GM21576 (cell line): ENCODE measurements around the gene ISG20L2.

Experiments
- ATAC-seq: cut with Tn5 transposase; IDR thresholded peaks from one replicate; pipeline ENCODE4 v1.9.1; 2021; ENCODE audit warnings: mild to moderate bottlenecking, moderate library complexity; ENCODE audit not compliant: unreplicated experiment

The ISG20L2 gene

DNA sequence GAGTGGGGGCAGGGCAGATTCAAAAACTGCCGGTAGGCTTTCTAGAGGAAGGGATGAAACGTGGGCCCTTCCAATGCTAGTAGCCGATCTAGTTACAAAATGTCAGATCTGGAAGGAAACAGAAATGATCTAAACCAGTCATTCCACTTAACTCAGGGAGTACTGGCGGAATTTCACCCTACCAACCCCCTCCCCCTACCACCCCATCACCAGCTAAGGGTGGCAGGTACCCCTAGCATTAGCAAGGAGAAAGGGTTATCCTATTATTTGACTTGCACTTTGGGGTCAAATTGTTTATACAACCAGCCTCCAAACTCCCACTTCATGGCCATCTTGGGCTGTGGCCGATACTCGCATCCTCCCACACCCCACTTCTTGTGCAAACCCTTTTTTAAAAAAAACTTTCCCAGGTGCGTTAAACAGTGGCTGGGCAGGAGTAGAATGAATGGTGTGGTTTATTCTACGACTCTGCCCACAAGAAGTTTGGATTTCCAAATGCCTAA is 13.0 kb upstream of the ISG20L2 start:
- ATAC-seq = peak; percentile 8

GRCh38 chr1:156740741-156741480 is 12.3 kb upstream of the ISG20L2 start, which contains the start of gene MRPL24:
MRPL24 (minus strand) TSS chr1:156741088; CDS start chr1:156738704, 2,384 bp downstream.
- peak; percentile 82 for ATAC-seq

DNA sequence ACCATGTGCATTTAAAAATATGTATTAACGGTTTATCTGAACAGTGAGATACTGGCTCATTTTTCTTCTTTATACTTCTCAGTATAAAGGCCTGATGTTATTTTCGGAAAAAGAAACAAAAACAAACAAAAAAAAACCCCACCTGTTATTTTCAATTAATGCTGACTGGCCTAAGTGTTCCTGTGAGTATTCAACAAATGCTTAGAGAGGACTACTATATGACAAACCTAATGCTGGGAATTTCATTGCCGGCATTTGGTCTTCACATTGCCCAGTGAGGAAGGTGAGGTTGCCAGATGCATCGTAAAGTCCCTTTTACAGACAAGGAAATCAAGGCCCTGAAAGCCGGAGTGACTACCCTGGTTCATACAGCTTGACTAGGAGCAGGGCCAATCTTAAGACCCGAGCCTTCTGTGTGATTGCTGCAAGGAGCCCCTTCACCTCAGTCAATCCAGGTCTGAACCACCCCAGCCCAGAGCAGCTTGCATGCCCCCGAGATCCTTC is 11.7 kb upstream of the ISG20L2 start:
- no peak for ATAC-seq

DNA sequence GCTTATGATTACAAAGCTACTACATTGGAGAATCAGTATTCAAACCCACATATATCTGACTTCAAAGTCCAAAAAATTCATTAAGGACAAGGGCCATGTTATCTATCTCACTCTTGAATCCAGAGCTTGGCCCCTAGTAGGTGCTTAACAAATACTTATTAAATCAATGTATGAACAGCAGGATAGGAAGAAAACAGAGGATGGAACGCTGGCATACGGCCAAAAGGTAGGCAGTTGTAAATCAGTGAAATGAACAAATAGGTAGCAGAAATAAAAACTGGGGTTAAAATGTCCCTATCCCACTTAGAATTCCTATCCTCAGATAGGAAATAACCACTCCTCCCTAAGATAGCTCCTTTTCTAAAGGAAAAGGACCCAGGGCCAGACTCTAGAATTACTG is 10.3 kb upstream of the ISG20L2 start:
- ATAC-seq = no peak

DNA sequence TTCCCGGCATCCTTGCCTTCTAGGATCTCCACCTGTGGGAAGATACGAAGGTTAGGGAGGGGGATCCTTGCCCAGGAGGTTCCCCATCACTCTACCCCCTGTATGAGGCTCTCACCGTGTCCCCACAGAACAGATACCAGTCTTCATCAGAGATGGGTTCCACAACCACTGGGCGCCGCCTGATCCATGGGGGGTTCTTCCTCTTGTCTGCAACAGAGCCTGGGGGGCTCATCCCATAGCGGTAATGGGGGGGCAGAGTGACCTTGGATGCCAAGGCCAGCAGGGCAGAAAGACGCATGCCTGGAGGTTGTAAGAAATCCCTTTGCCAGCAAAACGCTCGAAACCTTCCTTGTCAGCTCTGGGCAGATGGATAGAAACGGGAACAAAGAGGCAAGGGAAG is 9.8 kb upstream of the ISG20L2 start:
- no peak for ATAC-seq

DNA sequence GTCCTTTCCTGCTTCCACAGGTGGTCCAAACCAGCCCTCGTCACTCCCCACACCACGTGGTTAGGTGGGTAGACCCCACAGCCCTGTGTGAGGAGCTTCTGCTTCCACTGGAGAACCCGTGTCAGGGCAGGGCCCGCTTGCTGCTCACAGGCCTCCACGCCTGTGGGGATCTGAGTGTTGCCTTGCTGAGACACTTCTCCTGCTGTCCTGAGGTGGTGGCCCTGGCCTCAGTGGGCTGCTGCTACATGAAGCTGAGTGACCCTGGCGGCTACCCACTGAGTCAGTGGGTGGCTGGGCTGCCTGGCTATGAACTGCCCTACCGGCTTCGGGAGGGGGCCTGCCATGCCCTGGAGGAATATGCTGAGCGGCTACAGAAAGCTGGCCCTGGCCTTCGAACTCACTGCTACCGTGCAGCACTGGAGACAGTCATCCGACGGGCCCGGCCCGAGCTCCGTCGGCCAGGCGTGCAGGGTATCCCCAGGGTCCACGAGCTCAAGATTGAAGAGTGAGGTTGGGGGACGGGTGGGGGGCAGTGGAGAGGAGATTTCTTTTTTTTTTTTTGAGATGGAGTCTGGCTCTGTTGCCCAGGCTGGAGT is 5.5 kb upstream of the ISG20L2 start:
- no peak for ATAC-seq

- peak; percentile 46 for ATAC-seq
Observed at GRCh38 chr1:156727926-156728598, 504 bp downstream of the ISG20L2 start, which contains the start of gene METTL25B. METTL25B (plus strand) TSS chr1:156728469; CDS start chr1:156729105, 636 bp downstream.

DNA sequence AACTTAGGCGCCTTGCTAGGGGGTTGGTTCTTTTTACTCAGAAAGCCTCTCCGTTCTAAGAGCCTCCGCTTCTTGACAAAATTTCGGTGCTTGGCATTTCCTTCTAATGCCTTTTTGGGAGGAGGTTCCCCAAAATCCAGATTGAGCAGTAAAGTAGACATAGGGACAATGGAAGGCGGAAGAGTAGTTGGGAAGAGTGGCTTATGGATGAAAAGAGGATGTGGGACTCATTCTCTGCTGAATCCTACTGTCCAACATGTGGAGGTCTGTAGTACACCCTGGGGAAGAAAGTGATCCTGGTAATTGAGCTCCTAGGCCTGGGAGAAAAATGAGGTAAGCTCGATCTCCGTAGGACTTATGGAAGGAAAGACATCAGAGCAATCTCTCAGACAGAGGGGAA is 1.1 kb downstream of the ISG20L2 start:
- ATAC-seq = no peak

DNA sequence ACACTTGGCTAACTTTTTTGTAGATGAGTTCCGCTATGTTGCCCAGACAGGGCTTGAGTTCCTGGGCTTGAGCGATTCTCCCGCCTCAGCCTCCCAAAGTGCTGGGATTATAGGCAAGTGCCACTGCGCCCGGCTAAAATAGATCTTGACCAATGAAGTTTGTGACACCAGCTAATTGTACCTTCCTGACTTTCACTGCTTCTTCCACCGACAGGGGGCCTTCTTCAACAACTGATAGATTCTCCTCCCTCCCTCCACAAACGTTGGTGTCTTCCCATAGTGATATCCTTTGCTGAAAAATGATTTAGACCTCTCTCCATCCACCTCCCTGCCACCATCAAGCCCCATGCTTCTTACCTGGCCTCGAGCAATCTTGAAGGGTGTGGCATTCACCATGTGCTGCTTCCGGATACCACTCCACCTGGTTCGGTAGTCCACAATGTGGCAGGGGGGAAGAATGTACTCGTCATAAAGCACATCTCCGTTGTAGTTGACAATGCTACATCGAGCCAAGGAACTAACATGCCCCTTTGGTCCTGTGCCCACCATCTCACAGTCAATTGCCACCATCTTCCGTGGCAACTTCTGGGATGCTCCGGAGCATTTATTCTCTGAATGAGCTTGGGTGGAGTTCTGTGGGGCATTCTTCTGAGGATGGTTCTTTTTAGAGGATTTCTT is 1.9 kb downstream of the ISG20L2 start:
- ATAC-seq = no peak

DNA sequence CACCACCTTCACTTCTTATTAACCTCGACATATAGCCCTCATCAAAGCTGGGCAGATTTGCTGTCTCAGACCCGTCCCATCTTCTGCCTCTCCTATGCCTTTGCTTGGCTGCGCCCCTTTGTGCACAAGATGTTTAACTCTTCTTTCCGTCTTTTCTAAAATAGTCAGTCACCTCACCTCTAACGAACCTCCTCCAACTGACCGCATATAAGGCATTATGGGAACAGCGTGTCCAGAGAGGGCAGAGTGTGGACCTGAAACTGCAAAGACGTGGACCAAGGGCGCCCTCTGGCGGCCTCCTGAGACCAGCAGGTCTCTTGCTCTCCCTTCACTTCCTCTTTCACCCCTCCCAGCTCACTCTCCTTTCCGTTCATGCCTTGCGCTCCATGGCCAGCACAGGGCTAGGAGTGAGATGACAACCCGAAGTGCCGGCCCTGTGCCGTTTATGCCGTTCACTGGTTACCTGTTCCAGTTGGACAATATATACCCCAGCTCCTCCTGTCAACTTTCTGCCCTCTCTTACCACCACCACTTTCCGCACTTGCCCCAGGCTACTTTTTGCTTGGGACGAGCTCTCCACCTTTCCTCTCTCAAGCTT is 2.8 kb downstream of the ISG20L2 start:
- peak; percentile 34 for ATAC-seq

GRCh38 chr1:156721535-156721934 is 7.0 kb downstream of the ISG20L2 start:
- ATAC-seq = no peak

DNA sequence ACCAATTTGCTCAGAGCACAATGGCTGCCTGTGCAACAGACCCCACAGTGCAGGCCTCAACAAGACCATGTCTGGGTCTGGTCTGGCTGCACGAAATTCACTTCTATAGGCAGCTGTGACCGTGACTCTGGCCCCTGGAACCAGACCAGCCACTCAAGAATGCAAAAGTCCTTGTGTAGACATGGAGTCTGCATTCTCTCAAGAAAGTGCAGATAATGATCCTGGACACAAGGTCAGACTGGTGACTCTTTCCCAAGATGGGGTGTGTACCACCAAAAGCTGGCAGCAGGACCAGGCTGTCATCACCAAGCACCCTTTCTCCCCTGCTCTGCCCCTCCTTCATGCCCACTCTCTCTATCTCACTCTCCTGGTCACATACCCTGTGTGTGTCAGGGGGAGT is 7.4 kb downstream of the ISG20L2 start:
- no peak for ATAC-seq

DNA sequence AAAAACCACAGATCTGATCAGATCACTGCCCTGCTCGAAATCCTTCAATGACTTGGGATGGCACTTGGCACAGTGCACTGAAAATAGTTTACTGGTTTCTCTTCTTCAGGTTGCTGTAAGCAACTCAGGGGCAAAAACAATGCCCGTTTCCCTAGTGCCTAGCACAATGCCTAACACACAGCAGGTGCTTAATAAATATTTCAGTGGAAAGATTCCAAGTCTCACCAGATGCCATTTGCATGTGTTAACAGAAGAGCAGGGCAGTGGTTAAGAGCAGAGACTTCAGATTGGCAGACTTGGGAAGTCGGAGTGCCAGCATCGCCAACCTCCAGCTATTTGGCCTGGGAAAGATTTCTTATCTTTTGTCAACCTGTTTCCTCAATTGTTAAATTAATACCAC is 11.2 kb downstream of the ISG20L2 start:
- no peak for ATAC-seq

DNA sequence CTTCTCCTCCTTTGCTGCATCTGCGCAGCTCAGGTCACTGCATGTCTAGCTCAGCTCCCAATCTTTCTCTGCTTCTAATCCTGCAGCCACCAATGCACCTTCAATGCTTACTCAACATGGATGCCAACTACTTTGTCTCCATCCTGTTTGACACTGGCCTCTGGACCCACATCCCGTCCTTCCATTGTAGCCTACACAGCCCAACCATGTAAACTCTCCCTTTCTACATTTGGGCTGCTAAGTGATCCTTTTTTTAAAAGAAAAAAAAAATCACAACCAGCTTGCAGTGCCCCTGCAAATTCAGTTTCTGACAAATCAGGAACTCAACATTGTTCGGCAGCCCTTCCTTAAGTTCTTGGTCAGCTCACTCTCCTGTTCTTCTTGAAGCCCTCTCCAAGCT is 13.7 kb downstream of the ISG20L2 start:
- no peak for ATAC-seq

DNA sequence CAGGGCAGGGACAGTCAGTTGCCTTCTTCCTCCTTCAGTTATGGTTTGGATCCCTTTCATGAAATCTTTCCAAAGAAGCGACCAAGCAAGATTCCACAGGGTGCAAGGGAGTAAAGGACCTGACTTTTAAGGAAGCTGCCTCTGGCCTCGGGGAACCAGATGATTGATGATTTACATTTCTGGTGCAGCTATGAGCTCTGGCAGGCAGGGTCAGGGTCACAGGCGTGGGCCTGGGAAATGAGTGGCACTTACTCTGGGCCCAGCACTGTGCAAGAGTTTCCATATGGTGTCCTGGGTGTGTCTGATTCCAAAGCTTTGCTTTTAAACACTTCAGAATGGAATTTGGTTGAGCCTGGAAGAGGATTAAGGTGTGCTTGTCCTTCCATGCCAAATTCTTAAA is 15.9 kb downstream of the ISG20L2 start:
- no peak for ATAC-seq

- no peak for ATAC-seq
Observed at GRCh38 chr1:156711011-156711817, 17.4 kb downstream of the ISG20L2 start.

DNA sequence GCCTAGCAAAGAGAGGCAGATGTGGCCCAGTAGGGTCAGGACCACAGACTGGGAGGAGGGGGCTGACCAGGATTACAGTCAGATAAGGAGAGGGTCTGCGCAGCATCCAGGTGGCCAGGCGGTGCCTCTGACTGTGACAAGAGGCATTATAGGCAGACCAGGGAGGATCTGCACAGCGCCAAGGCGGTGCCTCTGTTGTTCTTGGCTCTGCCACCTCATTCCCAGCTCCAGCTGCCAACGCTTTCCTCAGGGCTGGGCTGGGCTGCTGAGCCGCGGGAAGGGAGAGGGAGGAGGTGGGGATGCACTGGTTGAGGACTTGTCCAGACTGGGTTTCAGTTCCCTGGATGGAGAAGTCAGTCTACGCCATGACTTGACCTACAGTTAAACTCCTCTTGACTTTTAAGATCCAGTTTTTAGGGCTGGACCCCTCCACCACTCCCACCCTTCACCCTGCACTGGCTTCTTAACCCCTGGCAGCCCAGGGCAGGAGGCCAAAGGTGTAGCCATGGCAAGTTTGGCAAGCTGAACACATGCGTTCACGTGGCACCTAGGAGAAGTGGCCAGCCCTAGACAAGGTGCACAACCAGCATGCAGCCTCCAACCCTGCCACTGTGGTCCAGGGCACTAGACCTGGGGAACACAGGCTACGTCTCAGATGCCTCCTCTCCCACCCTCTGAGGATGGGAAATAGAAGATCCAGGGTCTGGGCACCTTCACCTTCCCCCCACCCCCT is 18.6 kb downstream of the ISG20L2 start:
- no peak for ATAC-seq

DNA sequence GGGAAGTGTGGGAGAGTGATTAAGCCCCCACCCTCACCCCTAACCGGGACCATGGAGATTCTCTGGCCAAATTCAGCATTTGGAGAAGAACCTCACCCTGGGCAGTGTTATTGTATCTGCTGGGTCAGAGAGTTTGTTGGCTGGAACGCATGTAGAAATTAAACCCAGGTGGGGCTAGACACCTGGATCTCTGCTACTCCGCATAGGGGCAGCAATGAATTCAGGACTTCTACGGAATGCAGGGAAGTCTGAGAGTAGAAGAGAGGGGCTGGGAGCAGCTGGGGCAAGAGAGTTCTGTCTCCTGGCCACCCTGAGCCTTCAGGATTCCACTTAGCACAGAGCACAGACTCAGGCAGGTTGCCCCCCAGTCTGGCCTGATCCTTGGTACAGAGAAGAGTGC is 19.5 kb downstream of the ISG20L2 start:
- ATAC-seq = no peak

DNA sequence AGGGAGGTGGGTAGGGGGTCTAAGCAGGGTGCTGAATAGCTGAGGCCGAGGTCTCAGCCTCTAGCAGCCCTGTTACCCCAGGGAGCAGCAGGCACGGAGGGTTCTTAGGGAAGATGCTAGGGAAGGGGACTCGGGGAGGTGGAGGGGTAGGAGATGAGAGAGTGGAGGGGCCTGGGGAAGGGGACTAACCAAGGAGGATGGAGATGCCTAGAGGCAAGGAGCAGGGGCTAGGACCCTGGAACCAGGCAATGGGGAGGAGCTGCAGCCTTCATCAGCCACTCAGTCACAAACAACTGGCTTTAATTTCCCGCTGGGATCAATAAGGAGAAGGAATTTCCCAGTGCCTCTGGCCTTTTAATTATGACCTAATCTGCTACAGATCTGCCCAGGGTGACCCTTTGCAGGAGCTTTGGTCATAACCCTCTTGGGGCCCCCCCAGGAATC is 20.3 kb downstream of the ISG20L2 start:
- no peak for ATAC-seq
